Measurements from ENCODE around the gene KTI12.
"Not testable (repeated sequence)": the region's sequence is repeated elsewhere in the genome, so short reads cannot be mapped to it uniquely, and the experiment has no call there.

- TF ChIP-seq CTCF, POLR2A, POLR2AphosphoS5, EP300 (IDR thresholded peaks at IDR 0.05): not testable (repeated sequence)
Observed at GRCh38 chr1:52006081-52006553, 27.5 kb downstream of the KTI12 start.
